ENCODE results near the gene SPDYE2.
"Not testable (repeated sequence)": the region's sequence is repeated elsewhere in the genome, so short reads cannot be mapped to it uniquely, and the experiment has no call there.

Gene SPDYE2

GRCh38 chr7:102550808-102551422 lies at the start of gene SPDYE2:
Gene SPDYE2, plus strand, starts transcription at chr7:102551226. Its CDS starts 2,030 bp downstream, at chr7:102553256.
- DNase-seq = not testable (repeated sequence)

- DNase-seq = not testable (repeated sequence)
Observed at GRCh38 chr7:102503141-102503540, 47.9 kb upstream of the SPDYE2 start.

GRCh38 chr7:102505298-102506185 lies 45.5 kb upstream of the SPDYE2 start:
- DNase-seq = not testable (repeated sequence)

GRCh38 chr7:102507410-102508088 lies 43.5 kb upstream of the SPDYE2 start:
- DNase-seq = not testable (repeated sequence)

- DNase-seq = not testable (repeated sequence)
Observed at GRCh38 chr7:102510575-102510974, 40.5 kb upstream of the SPDYE2 start.

GRCh38 chr7:102511860-102512522 lies 39.0 kb upstream of the SPDYE2 start:
- DNase-seq = not testable (repeated sequence)

GRCh38 chr7:102512642-102513221 lies 38.3 kb upstream of the SPDYE2 start:
- DNase-seq = not testable (repeated sequence)

GRCh38 chr7:102514881-102515721 lies 35.9 kb upstream of the SPDYE2 start:
- not testable (repeated sequence) for DNase-seq

GRCh38 chr7:102515889-102516288 lies 35.1 kb upstream of the SPDYE2 start:
- not testable (repeated sequence) for DNase-seq

- not testable (repeated sequence) for DNase-seq
Observed at GRCh38 chr7:102516951-102517350, 34.1 kb upstream of the SPDYE2 start.

- DNase-seq = not testable (repeated sequence)
Observed at GRCh38 chr7:102517550-102518147, 33.4 kb upstream of the SPDYE2 start, which contains the start of gene RASA4B. Gene RASA4B, minus strand, starts transcription at chr7:102517777. Its CDS starts 67 bp downstream, at chr7:102517710.

- not testable (repeated sequence) for DNase-seq
Observed at GRCh38 chr7:102520797-102521196, 30.2 kb upstream of the SPDYE2 start.

- not testable (repeated sequence) for DNase-seq
Observed at GRCh38 chr7:102524803-102525202, 26.2 kb upstream of the SPDYE2 start.

- not testable (repeated sequence) for DNase-seq
Observed at GRCh38 chr7:102527182-102527581, 23.8 kb upstream of the SPDYE2 start.

- DNase-seq = not testable (repeated sequence)
Observed at GRCh38 chr7:102527822-102528793, 22.9 kb upstream of the SPDYE2 start.

GRCh38 chr7:102531583-102531982 lies 19.4 kb upstream of the SPDYE2 start:
- not testable (repeated sequence) for DNase-seq

GRCh38 chr7:102532127-102532526 lies 18.9 kb upstream of the SPDYE2 start:
- DNase-seq = not testable (repeated sequence)

GRCh38 chr7:102535062-102535615 lies 15.9 kb upstream of the SPDYE2 start:
- not testable (repeated sequence) for DNase-seq

GRCh38 chr7:102540604-102541003 lies 10.4 kb upstream of the SPDYE2 start:
- not testable (repeated sequence) for DNase-seq
